GM18951 (cell line): ENCODE data around the gene PPP1R37.

Experiments
- POLR2A ChIP-seq: IDR thresholded peaks from 4 replicates; pipeline ENCODE4 v1.6.1; 2011; ENCODE audit warnings: mild to moderate bottlenecking; ENCODE audit not compliant: insufficient read length, insufficient read depth; ENCODE audit errors: extremely low read depth
- in situ Hi-C: fragments of 300-500 bp; cut with MboI; formaldehyde crosslinking; loops from one replicate; pipeline ENCODE4 v1.12.0; 2022; ENCODE audit warnings: low sequenced_read_pairs, mixed read lengths, inconsistent platforms; ENCODE audit not compliant: unreplicated experiment

Gene PPP1R37

GRCh38 chr19:45075301-45076028 lies 17.5 kb upstream of the PPP1R37 start:
- peak; percentile 72 for TF ChIP-seq POLR2A
- in situ Hi-C loops: no loop called here

GRCh38 chr19:45076029-45076850 lies 16.7 kb upstream of the PPP1R37 start, which contains the start of gene ZNF296:
TSS of gene ZNF296 (minus strand) at chr19:45076478. CDS start at chr19:45076373, 105 bp downstream.
- in situ Hi-C loops: no loop called here
- peak; percentile 98 for TF ChIP-seq POLR2A

- TF ChIP-seq POLR2A: no peak
- in situ Hi-C loops: no loop called here
Observed at GRCh38 chr19:45076851-45077730, 15.9 kb upstream of the PPP1R37 start.

DNA sequence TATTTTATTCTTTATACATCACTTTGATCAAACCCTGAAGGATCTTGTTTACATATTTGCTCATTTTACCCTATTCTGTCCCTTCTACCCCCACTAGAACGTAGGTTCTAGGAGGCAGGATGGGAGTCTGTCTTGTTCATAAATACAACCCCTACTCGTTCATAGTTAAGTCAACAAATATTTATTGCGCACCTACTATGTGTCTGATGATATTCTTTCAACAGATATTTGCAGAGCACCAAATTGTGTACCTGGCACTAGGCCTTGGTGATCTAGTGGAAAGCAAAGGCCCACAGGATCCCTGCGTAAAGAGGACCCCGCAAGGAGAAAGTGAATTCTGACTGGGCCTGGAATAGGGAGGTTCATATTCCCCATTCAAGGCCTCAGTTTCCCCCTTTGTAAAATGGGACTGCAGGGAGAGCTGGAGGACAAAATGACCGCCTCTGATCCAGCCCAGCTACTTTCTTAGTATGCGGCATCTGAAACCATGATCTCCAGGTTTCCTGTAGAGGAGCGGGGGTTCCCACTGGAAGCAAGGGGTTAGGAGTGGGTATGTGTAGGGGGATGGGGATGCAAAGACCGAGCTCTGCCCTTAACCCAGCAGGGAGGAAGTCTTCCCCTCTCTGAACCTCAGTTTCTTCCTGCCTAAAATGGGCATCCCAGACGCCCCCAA lies 14.5 kb upstream of the PPP1R37 start:
- in situ Hi-C loops: no loop called here
- TF ChIP-seq POLR2A: no peak

GRCh38 chr19:45079063-45079910 lies 13.7 kb upstream of the PPP1R37 start, which contains the start of gene GEMIN7:
TSS of gene GEMIN7 (plus strand) at chr19:45079260. CDS start at chr19:45090115, 10,855 bp downstream.
- in situ Hi-C loops: no loop called here
- TF ChIP-seq POLR2A: peak; percentile 71

DNA sequence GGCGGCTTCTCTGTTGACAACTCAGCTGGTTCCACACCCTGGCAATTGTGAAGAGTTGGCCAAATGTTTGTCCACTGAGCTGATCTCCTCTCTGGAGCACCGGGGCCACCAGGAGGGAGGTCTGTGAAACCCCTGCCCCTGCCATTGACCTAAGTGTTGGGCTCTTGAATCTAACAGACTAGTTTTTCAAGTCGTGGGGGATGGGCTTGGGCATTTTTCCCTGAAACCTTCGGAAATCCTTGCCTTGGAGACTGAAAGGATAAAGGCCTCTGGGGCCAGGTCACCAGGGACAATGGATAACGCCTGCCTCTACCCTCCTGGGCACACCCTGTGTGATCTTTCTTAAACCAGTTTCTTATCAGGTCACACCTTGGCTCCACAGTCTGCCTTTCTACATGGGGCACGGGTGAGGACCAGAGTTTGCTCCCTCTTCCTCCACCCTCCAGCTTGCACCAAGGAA lies 13.0 kb upstream of the PPP1R37 start:
- TF ChIP-seq POLR2A: no peak

DNA sequence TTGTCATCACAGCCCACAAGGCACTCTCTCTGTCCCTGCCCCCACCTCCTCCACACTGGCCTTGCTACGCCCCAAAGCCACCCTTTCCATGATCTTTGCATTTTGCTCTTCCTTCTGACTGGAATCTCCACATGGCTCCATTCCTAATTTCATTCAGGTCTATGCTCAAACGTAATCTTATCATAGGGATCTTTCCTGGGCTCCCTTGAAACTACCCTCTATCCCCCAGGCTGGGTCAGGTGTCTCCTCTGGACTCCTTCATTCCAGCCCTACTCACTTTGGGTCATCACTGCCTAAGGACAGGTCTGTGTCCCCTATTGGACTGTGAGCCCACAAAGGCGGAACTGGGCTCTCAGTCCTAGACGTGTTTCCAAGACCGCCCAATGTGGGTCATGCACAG lies 10.8 kb upstream of the PPP1R37 start:
- in situ Hi-C loops: no loop called here
- no peak for TF ChIP-seq POLR2A

More for the DNA sequence above, 13.0 kb upstream of the PPP1R37 start:
- in situ Hi-C loops: no loop called here

GRCh38 chr19:45086480-45086879 lies 6.5 kb upstream of the PPP1R37 start:
- in situ Hi-C loops: no loop called here
- TF ChIP-seq POLR2A: no peak

- in situ Hi-C loops: no loop called here
- no peak for TF ChIP-seq POLR2A
Observed at GRCh38 chr19:45087531-45087930, 5.4 kb upstream of the PPP1R37 start.

- in situ Hi-C loops: no loop called here
Observed at GRCh38 chr19:45090034-45090433, 2.9 kb upstream of the PPP1R37 start.

GRCh38 chr19:45090606-45091005 lies 2.4 kb upstream of the PPP1R37 start:
- in situ Hi-C loops: no loop called here
- TF ChIP-seq POLR2A: no peak

More at GRCh38 chr19:45090034-45090433, 2.9 kb upstream of the PPP1R37 start:
- TF ChIP-seq POLR2A: no peak
